ENCODE results near the gene CEP78.
"Not testable (repeated sequence)": the region's sequence is repeated elsewhere in the genome, so short reads cannot be mapped to it uniquely, and the experiment has no call there.

- TF ChIP-seq POLR2AphosphoS5 (IDR thresholded peaks at IDR 0.05; ENCODE audit: insufficient read depth in 1 of 2, low read depth in 1 of 2); CTCF (IDR thresholded peaks at IDR 0.05); POLR2A (IDR thresholded peaks at IDR 0.05): not testable (repeated sequence)
Observed at GRCh38 chr9:78284181-78284580, 48.3 kb downstream of the CEP78 start.
